Mammary epithelial cell (primary cell): Measurements from ENCODE around the gene TAF4.

Experiments
- CTCF ChIP-seq, 2 donors: IDR thresholded peaks in 1 of 2; conservative IDR thresholded peaks in 1 of 2; 2 replicates each; pipeline ENCODE4 v1.5.1; 2011 to 2012; ENCODE audit warnings: inconsistent platforms in 2 of 2, low read length in 2 of 2, mild to moderate bottlenecking in 2 of 2, control low read depth in 1 of 2, low read depth in 1 of 2; ENCODE audit not compliant: insufficient read depth in 1 of 2; ENCODE audit errors: extremely low read depth in 1 of 2
- EZH2 ChIP-seq: IDR thresholded peaks from 2 replicates; pipeline ENCODE4 v1.6.1; 2012; ENCODE audit warnings: low read length, inconsistent platforms, borderline replicate concordance

GRCh38 chr20:62064770-62065673 lies 659 bp downstream of the TAF4 start:
- no peak for TF ChIP-seq CTCF (conservative IDR thresholded peaks at IDR 0.05 in 1 of 2, IDR thresholded peaks at IDR 0.05 in 1 of 2; ENCODE audit: extremely low read depth in 1 of 2, insufficient read depth in 1 of 2, low read depth in 1 of 2, low read length in 2 of 2)
- TF ChIP-seq EZH2 = no peak
